BJ (cell line): ENCODE measurements around the gene VIT. TPM values are rescaled to one million over a fixed set of nuclear protein-coding genes. Genes with fewer than 3 reads are reported as not detected.

ENCODE experiments used
- CTCF ChIA-PET: fragments of 350-600 bp; formaldehyde crosslinking; extraction: SDS; loops from one replicate; lab custom pipeline; 2021; ENCODE audit warnings: antibody characterized with exemption, inconsistent platforms; lab: Yijun Ruan, JAX
- POLR2A ChIA-PET: fragments of 300-600 bp; sonication (Branson Sonifier 250); formaldehyde crosslinking; extraction: SDS; loops from one replicate; lab custom pipeline; 2021; ENCODE audit warnings: antibody characterized with exemption; lab: Charles Lee
- DNase-seq: peaks from one replicate; pipeline ENCODE4 v3.0.0-alpha.2; 2011; ENCODE audit warnings: low read depth
- H3K27me3 ChIP-seq: 2 replicates; pipeline ENCODE4 v1.6.0; 2011; ENCODE audit warnings: low read length; ENCODE audit not compliant: control insufficient read depth, insufficient read depth
- H3K36me3 ChIP-seq: 2 replicates; pipeline ENCODE4 v1.5.1; 2011; ENCODE audit warnings: low read length; ENCODE audit not compliant: control insufficient read depth, insufficient read depth
- H3K4me3 ChIP-seq: 2 replicates; pipeline ENCODE4 v1.5.1; 2011; ENCODE audit warnings: low read depth, mild to moderate bottlenecking, control low read depth, low read length
- CTCF ChIP-seq: IDR thresholded peaks from 2 replicates; pipeline ENCODE4 v1.5.1; 2011; ENCODE audit warnings: low read depth, mild to moderate bottlenecking, control low read depth, inconsistent platforms, low read length, moderate library complexity; ENCODE audit not compliant: insufficient read depth
- polyA plus RNA-seq: library from polyadenylated mRNA; depleted of rRNA; stranded (reverse); fragments of >200 nt; gene quantifications from 2 replicates; pipeline ENCODE4 v1.2.3, GENCODE V29; 2011

VIT gene
- polyA plus RNA-seq, 1 experiment: 41.1 TPM

- DNase-seq: no peak
- POLR2A ChIA-PET: interaction anchor here (0.7 kb wide), 2 partner anchors 193 to 325 kb away, joined by 3 to 4 read pairs; no protein-coding TSS in a partner anchor
- CTCF ChIA-PET: interaction anchor here (0.6 to 3.3 kb wide), 3 partner anchors 12 to 126 kb away, joined by 3 to 13 read pairs (median 4); no protein-coding TSS in a partner anchor
- Histone ChIP-seq H3K36me3 (no peaks in the 10 kb centered on the region), H3K27me3 (no peaks in the 10 kb centered on the region), H3K4me3 (no peak overlapping the region)
- TF ChIP-seq CTCF: no peak
Measured at GRCh38 chr2:36677386-36677785, 19.1 kb upstream of the VIT start.

GRCh38 chr2:36677996-36678605 is 18.4 kb upstream of the VIT start:
- CTCF ChIA-PET: interaction anchor here (3.3 kb wide), 1 partner anchor 13 kb away, joined by 13 read pairs; no protein-coding TSS in a partner anchor
- no peak for DNase-seq
- no peak overlapping the region for H3K4me3 ChIP-seq
- H3K27me3 ChIP-seq: no peaks in the 10 kb centered on the region
- H3K36me3 ChIP-seq: no peaks in the 10 kb centered on the region
- POLR2A ChIA-PET: no interaction called here
- no peak for TF ChIP-seq CTCF

- Histone ChIP-seq H3K4me3 (no peak overlapping the region), H3K27me3 (no peaks in the 10 kb centered on the region), H3K36me3 (no peaks in the 10 kb centered on the region)
- TF ChIP-seq CTCF: no peak
- POLR2A ChIA-PET: no interaction called here
- CTCF ChIA-PET: no interaction called here
- DNase-seq: no peak
Measured at GRCh38 chr2:36678856-36679255, 17.7 kb upstream of the VIT start.

GRCh38 chr2:36680012-36680411 is 16.5 kb upstream of the VIT start:
- CTCF ChIA-PET: interaction anchor here (1.1 to 1.5 kb wide), 3 partner anchors 16 to 106 kb away, joined by 3 to 4 read pairs (median 3); no protein-coding TSS in a partner anchor
- no peak for DNase-seq

More at GRCh38 chr2:36680012-36680411, 16.5 kb upstream of the VIT start:
- Histone ChIP-seq H3K4me3 (no peak overlapping the region), H3K36me3 (no peaks in the 10 kb centered on the region), H3K27me3 (no peaks in the 10 kb centered on the region)
- POLR2A ChIA-PET: interaction anchor here (0.5 kb wide), 2 partner anchors 16 to 308 kb away, joined by 5 to 6 read pairs; partner anchors contain the start of gene VIT
- no peak for TF ChIP-seq CTCF
